Measurements from ENCODE around the gene RERE. TPM values are rescaled to one million over a fixed set of nuclear protein-coding genes. Genes with fewer than 3 reads are reported as not detected.

RERE gene
- total and polyA plus RNA-seq, 11 donors = 53.5 to 236 (median 121) TPM

- 78 to 82% (median 80%) methylated on average over 3 of the region's 3 CpGs for WGBS, 4 donors
- no peaks in the 10 kb centered on the region for H3K9me3 ChIP-seq
- no peak overlapping the region for H3K4me3 ChIP-seq
- DNase-seq (no peak), ATAC-seq (no peak)
- H3K36me3 ChIP-seq = no peaks in the 10 kb centered on the region
- intact Hi-C loops (cut with DNase I) = no loop called here
- no peak overlapping the region for H3K27ac ChIP-seq
- peaks cover 2 to 52% (median 31%) of the 10 kb centered on the region in 12 donors for H3K4me1 ChIP-seq
- no peaks in the 10 kb centered on the region for H3K27me3 ChIP-seq
- TF ChIP-seq POLR2A (IDR thresholded peaks at IDR 0.05) (no peak), CTCF (IDR thresholded peaks at IDR 0.05) (no peak)
These were observed 170.4 kb downstream of the RERE start for GRCh38 chr1:8646996-8647395.

DNA sequence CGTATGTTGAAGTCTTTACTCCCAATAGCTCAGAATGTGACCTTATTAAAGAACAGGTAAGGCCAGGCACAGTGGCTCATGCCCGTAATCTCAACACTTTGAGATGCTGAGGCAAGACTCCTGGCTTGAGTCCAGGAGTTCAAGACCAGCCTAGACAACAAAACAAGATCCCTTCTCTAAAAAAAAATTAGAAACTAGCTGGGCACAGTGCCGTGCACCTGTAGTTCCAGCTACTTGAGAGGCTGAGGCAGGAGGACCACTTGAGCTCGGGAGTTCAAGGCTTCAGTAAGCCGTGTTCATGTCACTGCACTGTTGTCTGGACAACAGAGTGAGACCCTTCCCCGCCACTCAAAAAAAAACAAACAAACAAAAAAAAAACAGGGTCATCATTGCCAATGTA lies 171.3 kb downstream of the RERE start:
- ATAC-seq (no peak), DNase-seq (no peak)
- H3K9me3 ChIP-seq = no peaks in the 10 kb centered on the region
- TF ChIP-seq POLR2A (IDR thresholded peaks at IDR 0.05) = no peak
- no peak for TF ChIP-seq CTCF (IDR thresholded peaks at IDR 0.05)
- no peaks in the 10 kb centered on the region for H3K36me3 ChIP-seq
- peaks cover under 1 to 49% (median 28%) of the 10 kb centered on the region in 12 donors for H3K4me1 ChIP-seq
- H3K27me3 ChIP-seq = no peaks in the 10 kb centered on the region
- intact Hi-C loops (cut with DNase I) = no loop called here
- H3K27ac ChIP-seq = no peak overlapping the region
- WGBS, 4 donors = 92 to 96% (median 94%) methylated on average over 6 of the region's 6 CpGs
- no peak overlapping the region for H3K4me3 ChIP-seq

- TF ChIP-seq CTCF (IDR thresholded peaks at IDR 0.05) = no peak
- no peak for TF ChIP-seq POLR2A (IDR thresholded peaks at IDR 0.05)
- no peak overlapping the region for H3K4me3 ChIP-seq
- ATAC-seq (no peak), DNase-seq (no peak)
- intact Hi-C loops (cut with DNase I) = no loop called here
- peaks cover 0 to 60% (median 36%) of the 10 kb centered on the region in 12 donors for H3K4me1 ChIP-seq
- no peak overlapping the region for H3K27ac ChIP-seq
- no peaks in the 10 kb centered on the region for H3K36me3 ChIP-seq
- no peaks in the 10 kb centered on the region for H3K9me3 ChIP-seq
- 47 to 62% (median 51%) methylated on average over 6 of the region's 6 CpGs for WGBS, 4 donors
- H3K27me3 ChIP-seq = no peaks in the 10 kb centered on the region
These were observed 173.6 kb downstream of the RERE start for GRCh38 chr1:8643542-8644536.

DNA sequence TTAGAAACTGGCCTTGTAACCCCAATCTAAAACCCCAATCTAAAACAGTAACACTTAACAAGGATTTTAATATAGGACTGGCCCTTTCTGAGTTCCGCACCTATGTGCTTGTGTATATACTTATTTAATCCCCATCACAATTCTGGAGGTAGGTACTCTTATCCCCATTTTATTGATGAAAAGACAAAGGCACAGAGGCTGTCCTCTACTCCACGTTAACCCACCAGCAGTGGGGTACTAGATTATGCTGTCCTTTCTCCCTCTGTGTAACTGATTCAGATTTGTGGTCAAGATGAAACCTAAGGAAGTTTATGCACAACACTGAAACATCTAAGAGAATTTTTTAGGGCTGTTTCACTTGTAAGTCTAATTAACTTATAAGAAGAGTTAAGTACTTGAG lies 175.3 kb downstream of the RERE start:
- ATAC-seq (no peak), DNase-seq (no peak)
- H3K27me3 ChIP-seq = no peaks in the 10 kb centered on the region
- no peak overlapping the region for H3K4me3 ChIP-seq
- intact Hi-C loops (cut with DNase I) = no loop called here
- H3K4me1 ChIP-seq = peaks cover 0 to 45% (median 33%) of the 10 kb centered on the region in 12 donors
- 73 to 97% (median 97%) methylated on average over 2 of the region's 2 CpGs for WGBS, 4 donors
- no peak for TF ChIP-seq POLR2A (IDR thresholded peaks at IDR 0.05)
- no peak for TF ChIP-seq CTCF (IDR thresholded peaks at IDR 0.05)
- no peaks in the 10 kb centered on the region for H3K9me3 ChIP-seq
- H3K36me3 ChIP-seq = no peaks in the 10 kb centered on the region
- H3K27ac ChIP-seq = no peak overlapping the region

Measured in heart left ventricle (tissue), 16 donors.